Stimulated activated CD4-positive, alpha-beta T cell treated with anti-CD3 and anti-CD28 coated beads, Interleukin-4, amount 100 ng/mL, for 24 hours (primary cell): Measurements from ENCODE around the gene CACNA2D3.
"Not testable (repeated sequence)": the region's sequence is repeated elsewhere in the genome, so short reads cannot be mapped to it uniquely, and the experiment has no call there.

Source experiments
- DNase-seq: peaks from one replicate; pipeline ENCODE4 v3.0.0-alpha.2; 2020

CACNA2D3 gene

GRCh38 chr3:54384279-54384678 lies 261.9 kb downstream of the CACNA2D3 start:
- no peak for DNase-seq

- no peak for DNase-seq
Observed at GRCh38 chr3:54390582-54390981, 268.2 kb downstream of the CACNA2D3 start.

DNA sequence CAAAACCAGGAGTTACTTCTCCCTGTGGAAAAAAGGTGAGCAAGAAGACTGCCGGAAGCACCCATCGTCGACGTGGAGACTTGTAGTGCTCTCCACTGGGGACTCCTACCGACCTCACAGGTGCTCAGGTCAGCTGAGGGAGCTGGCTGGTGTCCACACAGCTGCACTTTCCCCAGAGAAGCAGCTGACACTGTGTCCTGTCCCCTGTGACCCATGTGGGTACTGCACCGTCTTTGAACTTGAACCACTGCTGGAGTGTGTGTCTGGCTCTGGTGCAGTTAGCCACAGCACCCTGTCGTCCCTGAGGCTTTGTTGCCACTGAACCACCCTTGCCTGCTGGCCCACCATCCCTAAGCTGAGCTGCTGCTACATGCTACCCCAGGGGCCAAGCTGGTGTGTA lies 270.8 kb downstream of the CACNA2D3 start:
- DNase-seq: no peak

DNA sequence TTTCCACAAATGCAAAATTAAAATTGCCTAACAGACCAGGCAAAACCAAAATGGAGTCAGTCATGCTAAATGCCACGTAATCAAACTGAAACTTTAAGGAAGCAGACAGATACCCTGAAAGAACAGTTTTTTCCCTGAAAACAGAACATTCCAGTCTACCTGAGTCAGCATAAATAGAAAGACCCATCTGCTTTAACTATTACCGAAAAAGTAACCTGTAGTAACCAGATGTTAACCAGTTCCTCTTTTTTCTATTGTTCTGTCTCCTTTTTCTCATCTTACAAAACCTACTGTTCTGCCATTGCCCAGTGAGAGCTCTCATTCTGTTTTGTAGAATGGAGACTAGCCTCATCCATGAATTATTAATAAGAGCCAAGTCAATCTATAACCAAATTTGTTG lies 286.0 kb downstream of the CACNA2D3 start:
- DNase-seq: no peak

DNA sequence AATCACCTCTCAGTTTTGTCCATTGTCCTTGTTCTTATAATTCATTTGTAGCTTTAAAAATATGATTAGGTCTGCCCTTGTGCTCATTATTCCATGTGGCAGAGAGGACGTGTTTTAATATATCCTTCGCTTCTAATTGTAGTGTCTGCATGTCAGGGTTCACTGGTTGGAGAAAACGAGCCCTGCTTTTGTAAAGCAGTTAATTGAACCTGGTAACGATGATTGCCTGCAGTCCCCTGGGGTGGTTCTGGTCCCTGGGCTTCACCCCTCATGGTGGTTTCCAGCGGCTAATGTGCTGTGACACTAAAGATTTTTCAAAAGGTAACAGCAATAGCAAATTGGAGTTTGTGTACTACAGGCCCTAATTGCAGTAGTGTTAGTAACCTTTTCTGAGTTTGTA lies 299.6 kb downstream of the CACNA2D3 start:
- DNase-seq: no peak

- DNase-seq: no peak
Observed at GRCh38 chr3:54424292-54424691, 301.9 kb downstream of the CACNA2D3 start.

DNA sequence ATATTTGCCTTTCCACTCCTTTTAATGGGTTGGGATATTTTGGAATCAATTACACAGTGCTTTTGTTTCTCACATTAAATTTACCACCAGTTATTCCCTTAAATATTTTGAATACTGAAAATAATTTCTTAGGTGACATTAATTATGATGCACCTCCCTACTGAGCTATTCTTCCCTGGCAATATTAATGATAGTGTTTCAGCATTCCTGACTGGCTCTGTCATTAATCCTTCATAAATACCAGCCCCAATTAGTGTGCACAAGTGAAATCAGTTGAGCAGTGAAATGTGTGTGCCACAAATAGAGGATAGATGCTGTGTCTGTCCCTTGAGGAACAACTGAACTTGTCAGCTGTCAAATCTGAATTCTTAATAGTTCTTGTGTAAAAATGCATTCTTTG lies 304.0 kb downstream of the CACNA2D3 start:
- DNase-seq: no peak

- no peak for DNase-seq
Observed at GRCh38 chr3:54427501-54427900, 305.1 kb downstream of the CACNA2D3 start.

DNA sequence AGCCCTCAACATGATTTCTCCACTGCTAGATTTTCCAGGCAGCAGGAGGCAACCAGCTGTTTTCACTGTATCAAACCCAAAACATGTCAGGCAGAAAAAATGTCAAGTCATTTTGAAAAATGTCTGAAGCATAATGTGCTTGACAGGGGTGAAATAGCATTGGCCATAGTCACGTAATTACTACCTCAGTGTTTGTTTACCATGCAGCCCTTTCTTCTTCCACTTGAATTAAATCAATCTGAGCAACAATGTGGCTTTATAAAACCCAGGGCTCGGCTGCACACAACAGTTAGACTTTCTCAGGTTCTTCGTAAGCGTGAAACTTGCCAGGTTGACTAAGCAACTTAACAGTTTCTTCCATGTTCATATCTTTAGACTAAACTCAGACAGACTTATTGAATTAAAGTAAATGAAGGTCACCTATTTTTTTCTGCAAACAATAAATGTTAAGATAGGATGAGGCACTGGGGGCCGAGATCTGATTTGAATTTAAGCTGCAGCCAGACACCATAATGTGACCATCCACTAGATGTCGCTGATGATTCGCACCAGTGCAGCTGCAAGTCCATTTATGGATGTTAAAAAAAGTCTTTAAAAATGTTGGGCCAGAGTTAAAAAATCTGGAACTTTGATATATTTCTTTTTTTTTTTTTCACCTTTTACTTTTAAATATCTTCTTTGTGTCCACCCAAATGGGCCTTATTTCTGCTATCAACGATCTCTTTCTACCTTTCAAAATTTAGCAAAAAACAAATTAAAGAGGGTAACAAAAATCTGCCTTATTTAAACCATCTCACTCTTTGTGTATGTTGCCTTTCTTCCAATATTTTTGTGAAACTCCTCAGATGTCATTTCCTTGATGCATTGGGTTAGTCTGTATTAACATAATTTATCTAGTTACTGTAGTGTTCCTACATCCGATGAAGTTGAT lies 305.9 kb downstream of the CACNA2D3 start:
- peak; percentile 13 for DNase-seq

DNA sequence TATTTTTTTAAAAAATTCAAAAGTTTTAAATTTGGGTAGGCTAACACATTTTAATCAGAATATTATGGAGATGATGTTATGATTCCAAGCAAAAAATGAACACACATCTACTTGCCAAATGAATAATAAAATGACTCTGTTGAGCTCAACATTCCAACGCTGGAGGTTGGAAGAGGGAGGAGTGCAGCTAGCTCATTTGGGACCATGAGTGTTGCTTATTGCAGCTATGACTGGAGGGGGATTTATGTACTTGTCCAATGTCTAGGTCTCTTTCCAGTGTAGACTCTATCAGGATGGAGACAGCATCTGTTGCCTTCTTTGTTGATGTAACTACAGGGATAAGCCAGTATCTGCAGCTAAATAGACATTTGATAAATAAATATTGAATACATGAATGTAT lies 310.6 kb downstream of the CACNA2D3 start:
- DNase-seq: no peak

DNA sequence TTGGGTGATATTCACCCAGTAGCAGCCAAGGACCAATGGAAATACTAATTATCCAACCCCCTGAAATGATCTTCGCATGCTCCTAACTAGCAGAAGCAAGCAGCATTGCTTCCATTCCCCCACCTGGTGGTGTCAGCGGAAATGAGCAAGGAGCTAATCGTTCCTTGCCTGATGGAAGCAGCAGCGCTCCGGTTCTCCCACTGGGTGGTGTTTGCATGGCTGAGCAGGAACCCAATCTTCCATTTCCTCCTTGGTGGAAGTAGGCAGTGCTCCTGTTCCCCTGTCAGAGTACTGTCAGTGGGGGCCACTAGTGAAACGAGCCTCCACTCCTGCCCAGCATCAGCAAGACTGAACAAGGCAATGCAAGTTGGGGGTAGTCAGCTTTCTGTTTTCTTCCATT lies 311.5 kb downstream of the CACNA2D3 start:
- no peak for DNase-seq

DNA sequence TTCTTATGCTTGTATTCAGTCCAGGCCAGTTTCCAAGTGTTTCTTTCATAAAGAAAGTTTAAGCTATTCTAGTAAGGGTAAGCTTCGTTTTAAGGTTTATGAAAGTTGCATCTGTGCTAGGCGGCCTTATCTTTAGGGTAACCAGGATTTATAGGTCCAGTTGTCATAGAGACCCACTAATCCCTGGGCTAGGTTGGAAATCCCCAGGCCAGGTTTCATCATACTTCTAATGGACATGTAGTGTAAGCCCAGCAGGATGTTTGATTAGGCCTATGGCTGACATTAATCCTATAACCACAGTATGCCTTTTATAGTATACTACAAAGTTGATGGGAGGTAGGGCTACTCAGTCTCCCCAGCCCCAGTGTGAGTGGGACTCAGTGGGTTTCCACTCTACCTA lies 312.4 kb downstream of the CACNA2D3 start:
- DNase-seq: no peak

DNA sequence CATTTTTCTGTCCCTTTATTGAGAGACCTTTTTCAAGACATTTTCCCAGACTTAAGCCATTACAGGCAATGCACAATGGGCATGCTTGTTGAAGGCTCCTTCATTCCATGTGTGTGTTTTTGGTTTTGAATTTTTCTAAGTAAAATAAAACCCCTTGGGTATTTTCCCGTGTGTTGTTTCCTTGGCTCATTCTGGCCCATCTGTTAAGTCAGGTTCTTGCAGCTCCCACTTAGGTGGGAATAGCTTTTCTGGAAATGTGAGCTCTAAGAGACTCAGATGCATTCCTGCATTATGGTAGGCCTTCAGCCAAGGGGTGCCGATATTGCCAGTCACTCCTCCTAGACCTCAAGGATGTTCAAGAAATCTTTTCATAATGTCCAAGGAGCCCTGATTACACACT lies 314.9 kb downstream of the CACNA2D3 start:
- no peak for DNase-seq

DNA sequence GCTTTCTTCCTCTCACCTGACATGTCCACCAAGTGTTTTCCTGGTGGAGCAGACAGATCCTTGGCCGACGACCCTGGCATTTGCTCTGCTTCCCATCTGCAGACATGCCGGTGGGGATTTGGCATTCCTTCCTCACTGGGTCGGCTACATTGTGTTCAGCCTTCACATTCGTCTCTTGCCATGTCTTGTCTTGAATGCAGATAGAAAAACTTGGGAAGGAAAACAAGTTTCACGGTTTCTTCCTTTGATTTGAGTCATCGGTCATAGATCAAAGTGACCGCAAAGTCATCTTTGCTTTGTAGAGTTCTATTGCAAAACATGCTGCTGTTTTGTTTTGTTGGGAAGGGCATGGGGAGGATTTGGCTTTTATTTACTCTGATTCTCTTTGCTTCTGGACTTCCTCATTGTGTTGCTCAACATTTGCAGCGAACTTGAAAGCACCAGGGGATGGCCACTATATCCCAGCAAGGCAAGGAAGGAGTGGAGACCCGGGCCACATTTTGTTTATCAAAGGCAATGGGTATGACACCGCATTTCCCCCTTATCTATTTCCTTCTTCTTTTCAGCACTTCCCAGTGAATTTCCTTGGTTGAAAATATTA lies 321.3 kb downstream of the CACNA2D3 start:
- no peak for DNase-seq

DNA sequence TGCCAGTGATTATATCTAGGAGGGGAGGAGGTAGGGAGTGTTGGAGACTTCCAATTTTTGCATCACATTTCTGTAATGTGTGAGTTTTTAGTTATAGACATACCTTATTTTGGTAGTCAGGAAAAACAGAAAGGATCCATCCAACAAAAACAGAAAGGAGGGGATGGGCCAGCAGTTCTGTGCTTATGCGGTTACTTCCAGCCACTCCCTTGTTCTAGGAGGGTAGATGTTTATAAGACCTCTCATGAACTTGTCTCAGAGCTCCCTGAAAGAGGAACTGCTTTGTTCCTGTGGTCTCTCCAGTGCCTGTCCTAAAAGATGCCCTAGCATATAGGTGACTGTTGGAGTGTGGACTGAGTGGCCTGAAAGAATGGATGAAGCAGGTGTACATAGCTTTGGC lies 323.3 kb downstream of the CACNA2D3 start:
- DNase-seq: no peak

DNA sequence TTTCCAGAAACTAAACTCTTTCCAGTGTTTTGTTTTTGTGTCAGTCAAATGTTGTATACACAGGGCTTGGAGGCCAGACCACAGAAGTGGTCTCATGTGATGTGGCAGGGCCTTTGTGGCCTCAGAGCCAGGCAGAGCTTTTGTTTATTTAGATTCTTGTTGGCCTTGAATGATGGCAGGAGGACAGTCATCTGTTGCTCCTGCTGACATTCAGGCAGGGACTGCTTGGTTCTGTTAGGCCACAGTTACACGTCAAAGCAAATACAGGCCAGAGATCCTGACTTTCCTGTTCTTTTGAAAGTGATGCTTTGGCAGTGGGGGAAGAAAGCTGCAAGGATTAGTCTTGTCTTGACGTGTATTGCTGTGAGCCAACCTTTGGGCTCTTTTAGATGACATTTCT lies 325.1 kb downstream of the CACNA2D3 start:
- DNase-seq: no peak

- DNase-seq: no peak
Observed at GRCh38 chr3:54454806-54455205, 332.5 kb downstream of the CACNA2D3 start.

- DNase-seq: no peak
Observed at GRCh38 chr3:54458357-54458756, 336.0 kb downstream of the CACNA2D3 start.

DNA sequence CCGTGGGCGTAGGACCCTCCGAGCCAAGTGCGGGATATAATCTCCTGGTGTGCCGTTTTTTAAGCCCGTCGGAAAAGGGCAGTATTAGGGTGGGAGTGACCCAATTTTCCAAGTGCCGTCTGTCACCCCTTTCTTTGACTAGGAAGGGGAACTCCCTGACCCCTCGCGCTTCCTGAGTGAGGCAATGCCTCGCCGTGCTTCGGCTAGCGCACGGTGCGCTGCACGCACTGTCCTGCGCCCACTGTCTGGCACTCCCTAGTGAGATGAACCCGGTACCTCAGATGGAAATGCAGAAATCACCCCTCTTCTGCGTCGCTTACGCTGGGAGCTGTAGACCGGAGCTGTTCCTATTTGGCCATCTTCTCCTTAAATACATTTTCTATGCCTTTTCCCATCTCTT lies 342.2 kb downstream of the CACNA2D3 start:
- not testable (repeated sequence) for DNase-seq

- no peak for DNase-seq
Observed at GRCh38 chr3:54476891-54477290, 354.5 kb downstream of the CACNA2D3 start.

- DNase-seq: no peak
Observed at GRCh38 chr3:54481606-54482365, 359.4 kb downstream of the CACNA2D3 start.

DNA sequence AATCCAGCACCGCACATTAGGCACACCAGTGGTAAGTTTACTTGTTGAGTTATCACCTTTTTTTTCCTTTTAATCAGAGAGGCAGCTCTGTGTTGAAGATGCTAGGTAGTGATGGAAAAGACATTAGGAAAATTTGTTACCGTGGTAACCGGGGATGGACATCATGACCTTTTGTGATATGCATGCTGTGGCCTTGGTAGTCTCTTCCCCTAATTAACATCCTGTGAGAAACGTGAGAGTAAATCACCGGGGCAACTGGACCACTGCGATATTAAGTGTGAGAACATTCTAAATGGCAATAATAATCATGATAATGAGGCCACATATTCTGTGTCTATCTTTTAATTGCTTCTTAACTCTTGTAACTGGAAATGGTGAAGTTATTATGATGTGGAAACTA lies 362.0 kb downstream of the CACNA2D3 start:
- DNase-seq: no peak

DNA sequence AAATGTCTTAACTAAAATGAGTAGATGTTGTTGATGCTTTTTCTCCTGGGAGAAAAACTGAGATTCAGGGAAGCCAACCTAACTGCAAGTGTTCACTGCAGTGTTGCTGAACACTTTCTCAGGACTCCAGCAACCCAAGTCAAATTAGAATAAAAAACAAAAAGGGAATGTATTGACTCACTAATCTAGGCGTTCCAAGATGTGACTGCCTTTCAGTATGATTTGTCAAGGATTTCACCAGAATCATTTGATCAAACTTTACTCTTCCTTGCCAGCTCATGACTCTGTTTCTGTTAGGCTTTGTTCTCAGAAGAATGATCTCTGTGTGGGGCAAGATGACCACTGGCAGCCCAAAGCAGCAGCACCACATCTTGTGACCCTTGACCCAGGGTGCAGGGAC lies 364.0 kb downstream of the CACNA2D3 start:
- DNase-seq: no peak

DNA sequence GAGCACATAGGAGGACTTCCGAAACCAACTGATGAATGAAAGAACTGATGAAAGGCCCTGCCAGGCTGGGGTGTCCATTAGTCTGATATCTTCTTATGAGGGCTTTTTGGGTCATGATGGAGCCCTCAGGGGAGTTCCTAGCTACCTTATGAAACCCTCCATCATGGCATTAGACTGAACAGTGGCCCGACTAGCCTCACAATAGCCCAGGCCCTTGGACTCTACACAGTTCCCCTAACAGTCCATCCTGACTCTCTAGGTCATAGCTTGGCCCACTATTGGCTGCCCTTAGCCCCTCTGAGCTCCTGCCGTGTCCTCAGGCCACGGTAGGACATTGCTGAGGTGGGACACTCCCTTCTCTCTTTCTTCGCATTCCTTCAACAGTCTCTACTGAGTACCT lies 365.9 kb downstream of the CACNA2D3 start:
- no peak for DNase-seq
